Measurements from ENCODE around the gene CENPW. TPM values are rescaled to one million over a fixed set of nuclear protein-coding genes. Genes with fewer than 3 reads are reported as not detected.

The CENPW gene
- total RNA-seq, 1 experiment from 2014 or later, result 54.5 TPM

GRCh38 chr6:126335210-126335609 lies 4.7 kb upstream of the CENPW start:
- intact Hi-C loops (cut with micrococcal nuclease; ENCODE audit: unreplicated experiment), result no loop called here
- H3K4me2 ChIP-seq, result no peak overlapping the region
- 0 out of 2 replicates have a peak, but pooled peaks cover under 1% of the 10 kb centered on the region for H3K79me2 ChIP-seq (ENCODE audit: low read depth)
- ChIA-PET CTCF (no interaction called here), POLR2A (ENCODE audit: unreplicated experiment) (no interaction called here)
- H2AFZ ChIP-seq, result no peak overlapping the region
- no peaks in the 10 kb centered on the region for H4K20me1 ChIP-seq (ENCODE audit: insufficient read depth)
- H3K4me3 ChIP-seq, result no peak overlapping the region
- no peaks in the 10 kb centered on the region for H3K27me3 ChIP-seq (ENCODE audit: insufficient read depth, low read depth)
- no peaks in the 10 kb centered on the region for H3K9me3 ChIP-seq (ENCODE audit: insufficient read depth, low read depth)
- 0 out of 2 replicates have a peak, but pooled peaks cover 4% of the 10 kb centered on the region for H3K4me1 ChIP-seq (replicated peaks; ENCODE audit: insufficient read depth)
- BruUV-seq (replicated peaks), result no TSS peak
- H3K9me2 ChIP-seq (ENCODE audit: insufficient read depth), result no peaks in the 10 kb centered on the region
- H3K36me3 ChIP-seq (ENCODE audit: low read depth), result no peaks in the 10 kb centered on the region
- no peak for TF ChIP-seq CTCF (conservative IDR thresholded peaks at IDR 0.05)
- no peak for TF ChIP-seq EZH2 (IDR thresholded peaks at IDR 0.05; ENCODE audit: low read depth)
- no peak overlapping the region for H3K27ac ChIP-seq
- no peak for DNase-seq
- no peaks in the 10 kb centered on the region; the same call in 1 of the 2 replicates for H3F3A ChIP-seq (ENCODE audit: insufficient read depth, low read depth)

- no peak overlapping the region for H3K4me2 ChIP-seq
- POLR2A ChIA-PET (ENCODE audit: unreplicated experiment), result no interaction called here
- peaks cover 21% of the 10 kb centered on the region for H3K79me2 ChIP-seq (ENCODE audit: low read depth)
- CTCF ChIA-PET, result no interaction called here
- H3K9me2 ChIP-seq (ENCODE audit: insufficient read depth), result no peaks in the 10 kb centered on the region
- no TSS peak for BruUV-seq (replicated peaks)
- no peak overlapping the region for H2AFZ ChIP-seq
- H3K36me3 ChIP-seq (ENCODE audit: low read depth), result no peaks in the 10 kb centered on the region
- H3K9me3 ChIP-seq (ENCODE audit: insufficient read depth, low read depth), result no peaks in the 10 kb centered on the region
- peaks cover 23% of the 10 kb centered on the region for H3K4me1 ChIP-seq (replicated peaks; ENCODE audit: insufficient read depth)
- intact Hi-C loops (cut with micrococcal nuclease; ENCODE audit: unreplicated experiment), result no loop called here
- H3K27ac ChIP-seq, result no peak overlapping the region
- no peak for TF ChIP-seq CTCF (conservative IDR thresholded peaks at IDR 0.05)
- no peak for TF ChIP-seq EZH2 (IDR thresholded peaks at IDR 0.05; ENCODE audit: low read depth)
- H3F3A ChIP-seq (ENCODE audit: insufficient read depth, low read depth), result no peaks in the 10 kb centered on the region; the same call in 1 of the 2 replicates
- H3K27me3 ChIP-seq (ENCODE audit: insufficient read depth, low read depth), result no peaks in the 10 kb centered on the region
- DNase-seq, result no peak
- H4K20me1 ChIP-seq (ENCODE audit: insufficient read depth), result no peaks in the 10 kb centered on the region
- no peak overlapping the region for H3K4me3 ChIP-seq
These were observed 2.6 kb upstream of the CENPW start for GRCh38 chr6:126337323-126337722.

DNA sequence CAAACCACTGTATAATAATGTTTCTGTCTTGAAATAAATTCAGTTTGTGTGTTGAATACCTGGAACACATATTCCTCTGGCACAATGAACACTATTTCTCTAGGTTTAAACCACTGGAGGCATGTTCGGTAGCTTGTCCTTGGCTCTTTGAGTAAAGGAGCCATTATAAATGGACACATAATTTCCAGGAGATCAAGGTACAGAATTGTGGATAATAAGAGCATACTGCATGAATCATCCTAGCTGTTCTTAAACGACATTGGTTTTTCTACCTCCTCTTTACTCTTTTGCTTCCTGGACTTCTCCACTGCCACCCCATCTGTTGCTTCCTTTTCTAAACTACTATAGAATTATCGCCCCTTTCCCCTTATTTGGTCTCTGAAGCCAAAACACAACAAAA lies 1.2 kb downstream of the CENPW start:
- peaks cover 51% of the 10 kb centered on the region for H3K79me2 ChIP-seq (ENCODE audit: low read depth)
- no peaks in the 10 kb centered on the region for H3K27me3 ChIP-seq (ENCODE audit: insufficient read depth, low read depth)
- TF ChIP-seq CTCF (conservative IDR thresholded peaks at IDR 0.05), result no peak
- TF ChIP-seq EZH2 (IDR thresholded peaks at IDR 0.05; ENCODE audit: low read depth), result no peak
- intact Hi-C loops (cut with micrococcal nuclease; ENCODE audit: unreplicated experiment), result loop anchor here (10.0 kb wide), 2 partner anchors 306 to 336 kb away; no protein-coding TSS in a partner anchor
- DNase-seq, result no peak
- peak overlapping the region; percentile 99 for H3K4me2 ChIP-seq
- no TSS peak for BruUV-seq (replicated peaks)
- H3K27ac ChIP-seq, result no peak overlapping the region
- POLR2A ChIA-PET (ENCODE audit: unreplicated experiment), result no interaction called here
- no peaks in the 10 kb centered on the region; the same call in 1 of the 2 replicates for H3F3A ChIP-seq (ENCODE audit: insufficient read depth, low read depth)
- H3K36me3 ChIP-seq (ENCODE audit: low read depth), result no peaks in the 10 kb centered on the region
- H3K4me1 ChIP-seq (replicated peaks; ENCODE audit: insufficient read depth), result peaks cover 30% of the 10 kb centered on the region
- CTCF ChIA-PET, result no interaction called here
- H3K9me2 ChIP-seq (ENCODE audit: insufficient read depth), result no peaks in the 10 kb centered on the region
- H3K9me3 ChIP-seq (ENCODE audit: insufficient read depth, low read depth), result no peaks in the 10 kb centered on the region
- peak overlapping the region; percentile 98; the same call in 1 of the 2 replicates for H2AFZ ChIP-seq
- no peaks in the 10 kb centered on the region for H4K20me1 ChIP-seq (ENCODE audit: insufficient read depth)
- H3K4me3 ChIP-seq, result peak overlapping the region; percentile 84

Measured in PC-9 (cell line).